HG03139 (cell line): ENCODE data around the gene ATP5F1D.
A peak's percentile ranks its signal among the peaks of the same experiment; 100 is the strongest.

ENCODE experiments used
- ATAC-seq: cut with Tn5 transposase; IDR thresholded peaks from one replicate; pipeline ENCODE4 v1.9.1; 2021; ENCODE audit not compliant: unreplicated experiment

Gene ATP5F1D

DNA sequence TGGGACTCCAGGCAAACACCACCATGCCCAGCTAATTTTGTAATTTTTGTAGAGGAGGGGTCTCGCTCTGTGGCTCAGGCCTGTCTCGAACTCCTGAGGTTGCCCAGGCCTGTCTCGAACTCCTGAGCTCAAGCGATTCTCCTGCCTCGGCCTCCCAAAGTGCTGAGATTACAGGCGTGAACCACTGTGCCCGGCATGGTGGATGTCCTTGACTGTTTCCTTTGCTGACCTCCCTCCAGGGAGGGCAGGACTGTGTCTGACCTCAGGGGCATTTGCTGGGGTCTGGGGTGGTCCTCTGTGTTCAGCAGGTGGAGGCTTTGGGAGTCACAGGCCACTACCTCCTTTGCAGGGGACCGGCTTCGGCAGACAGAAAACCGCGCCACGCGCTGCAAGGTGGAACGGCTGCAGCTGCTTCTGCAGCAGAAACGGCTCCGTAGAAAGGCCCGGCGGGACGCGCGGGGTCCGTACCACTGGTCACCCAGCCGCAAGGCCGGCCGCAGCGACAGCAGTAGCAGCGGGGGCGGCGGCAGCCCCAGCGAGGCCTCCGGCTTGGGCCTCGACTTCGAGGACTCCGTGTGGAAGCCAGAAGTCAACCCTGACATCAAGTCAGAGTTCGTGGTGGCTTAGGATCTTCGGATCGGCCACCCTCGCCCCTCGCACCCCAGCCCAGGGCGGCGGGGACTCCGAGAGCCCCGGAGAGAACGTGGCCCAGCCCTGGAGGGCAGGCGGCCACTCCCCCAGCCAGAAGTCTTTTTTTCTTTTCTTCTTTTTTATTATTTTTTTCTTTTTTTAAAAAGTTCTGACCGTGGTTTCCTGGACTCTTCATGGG is 15.3 kb downstream of the ATP5F1D start:
- no peak for ATAC-seq

DNA sequence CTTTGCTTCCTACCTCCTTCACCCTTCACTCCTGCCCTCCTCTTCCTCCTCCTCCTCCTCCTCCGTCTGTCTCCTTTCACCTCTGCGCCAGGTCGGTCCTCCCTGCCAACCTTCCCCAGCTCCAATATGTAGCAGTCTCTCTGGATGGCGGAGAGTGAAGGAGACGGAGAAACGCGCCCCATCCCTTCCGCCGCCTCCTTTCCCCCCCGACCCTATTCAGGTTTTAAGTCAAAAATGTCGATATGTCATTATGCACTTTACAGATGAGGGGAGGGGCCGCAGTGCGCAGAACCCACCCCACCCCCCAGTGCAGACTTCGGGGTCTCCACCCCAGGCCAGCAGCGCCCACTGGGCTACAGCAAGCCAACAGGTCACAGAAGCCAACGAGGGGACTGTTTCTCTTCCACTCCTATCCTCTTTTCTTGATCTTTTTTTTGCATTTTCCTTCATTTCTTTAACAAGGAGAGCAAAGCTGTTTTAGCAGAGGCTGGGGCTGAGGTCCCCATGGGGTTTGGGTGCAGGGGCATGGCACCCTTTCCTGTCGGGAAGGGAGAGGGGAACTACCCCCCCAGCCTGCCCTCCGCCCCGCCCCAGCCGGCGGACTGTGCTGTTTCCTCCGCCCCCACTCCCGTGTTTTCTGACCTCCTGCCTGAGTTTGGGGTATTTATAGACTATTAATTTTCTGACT is 16.1 kb downstream of the ATP5F1D start:
- ATAC-seq: no peak

DNA sequence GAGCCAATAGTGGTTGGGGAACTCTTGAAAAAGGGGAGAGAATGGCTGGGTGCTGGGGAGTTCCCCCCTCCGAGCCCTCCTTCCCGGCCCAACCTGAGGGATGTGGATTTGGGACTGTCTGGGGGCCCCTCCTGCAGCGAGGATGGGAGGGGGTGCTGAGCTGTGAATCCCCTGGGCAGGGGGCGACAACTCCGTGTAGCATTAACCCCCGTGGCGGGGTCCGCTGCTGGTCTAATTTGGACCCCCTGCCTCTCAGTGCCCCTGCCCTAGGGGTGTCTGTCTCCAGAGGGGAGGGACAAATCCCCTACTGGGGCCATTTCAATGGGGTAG is 16.6 kb downstream of the ATP5F1D start:
- no peak for ATAC-seq

DNA sequence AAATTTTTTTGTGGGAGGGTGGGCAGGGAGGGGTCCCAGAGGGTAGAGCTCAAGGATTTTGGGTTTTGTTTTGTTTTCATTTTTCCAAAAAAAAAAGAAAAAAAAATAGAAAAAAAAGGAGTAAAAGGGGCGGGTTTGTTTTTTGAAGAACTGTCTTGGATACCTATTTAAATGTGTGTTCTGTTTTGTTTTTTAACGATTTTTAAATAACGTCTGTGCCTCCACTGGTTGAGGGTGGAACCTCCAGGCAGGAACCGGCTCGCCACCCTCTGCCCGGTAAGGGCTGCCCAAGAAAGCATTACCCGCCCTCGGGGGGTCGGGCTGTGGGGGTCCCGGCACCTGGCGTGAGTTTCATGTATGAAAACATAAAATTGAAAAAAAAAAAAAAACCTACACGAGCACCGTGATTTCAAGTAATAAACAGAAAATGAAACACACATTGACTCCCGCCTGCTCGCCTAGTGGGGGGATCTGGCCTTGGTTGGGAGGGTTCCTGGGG is 17.2 kb downstream of the ATP5F1D start:
- ATAC-seq: no peak

DNA sequence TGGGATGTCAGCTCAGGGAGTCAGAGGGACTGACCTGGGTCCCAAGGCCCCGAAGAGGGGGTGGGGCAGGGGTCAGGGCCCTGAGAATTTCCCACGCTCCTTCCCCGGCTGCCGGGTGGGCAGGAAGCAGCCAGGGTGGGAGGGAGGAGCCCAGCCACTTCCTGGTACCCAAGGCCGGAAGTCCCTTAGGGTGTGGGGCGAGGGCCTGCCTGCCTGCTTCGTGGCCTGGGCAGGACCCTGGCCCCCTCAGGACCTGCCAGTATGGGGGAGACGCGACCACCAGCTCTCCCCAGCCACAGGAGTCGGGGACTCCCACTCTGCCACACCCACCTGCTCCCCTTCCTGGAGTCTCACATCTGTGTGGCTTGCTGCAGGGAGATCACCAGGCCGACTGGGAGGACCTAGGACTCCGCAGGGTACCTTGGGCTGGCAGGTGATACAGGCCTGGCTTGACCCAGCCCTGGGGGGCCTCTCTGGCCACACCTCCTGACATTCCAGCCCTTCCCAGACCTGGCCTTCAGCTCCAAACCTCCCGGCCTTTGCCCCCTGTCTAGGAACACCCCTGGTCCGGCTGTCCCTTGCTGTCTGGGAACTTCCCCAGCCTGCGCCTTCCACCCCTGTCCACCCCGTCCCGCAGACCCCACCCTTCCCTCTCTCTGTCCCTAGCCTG is 17.8 kb downstream of the ATP5F1D start:
- ATAC-seq: peak; percentile 34

DNA sequence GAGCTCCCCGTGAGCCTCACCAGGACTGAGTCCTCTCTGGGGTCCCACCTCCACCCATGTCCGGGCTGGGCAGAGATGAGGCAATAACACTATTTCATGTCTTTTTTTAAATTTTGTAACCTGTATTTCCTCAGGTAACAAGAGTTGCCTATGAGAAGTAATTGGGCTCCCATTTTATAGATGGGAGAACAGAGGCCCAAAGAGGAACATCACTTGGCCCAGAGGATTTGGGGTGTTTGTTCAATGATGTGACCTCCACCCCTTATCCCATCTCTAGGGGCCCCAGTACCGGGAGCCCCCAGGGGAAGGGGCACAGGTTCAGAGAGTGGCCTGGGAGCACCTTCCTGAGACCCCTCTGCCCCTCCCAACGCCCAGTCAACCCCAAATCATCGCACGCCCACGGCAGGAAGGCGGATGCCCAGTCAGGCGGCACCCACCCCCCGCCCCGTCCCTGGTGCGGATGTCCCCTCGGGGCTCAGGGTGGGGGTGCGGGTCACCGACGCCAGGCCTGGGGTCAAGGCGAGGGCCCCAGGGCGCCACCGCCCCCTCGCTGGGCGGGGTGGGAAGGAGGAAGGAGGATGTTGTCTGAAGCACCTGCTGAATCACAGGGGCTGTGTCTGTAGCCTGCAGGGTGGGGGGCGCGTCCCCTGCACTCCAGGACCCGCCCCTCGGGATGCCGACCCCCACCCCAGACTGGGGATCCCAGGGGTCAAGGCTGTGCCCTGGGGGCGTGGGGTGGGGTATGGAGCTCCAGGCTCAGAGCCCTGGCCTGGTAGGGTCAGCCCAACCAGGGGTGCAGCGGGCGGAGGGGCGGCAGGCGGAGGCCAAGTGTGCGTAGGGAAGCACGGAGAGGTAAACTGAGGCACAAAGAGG is 18.6 kb downstream of the ATP5F1D start:
- peak; percentile 0 for ATAC-seq

DNA sequence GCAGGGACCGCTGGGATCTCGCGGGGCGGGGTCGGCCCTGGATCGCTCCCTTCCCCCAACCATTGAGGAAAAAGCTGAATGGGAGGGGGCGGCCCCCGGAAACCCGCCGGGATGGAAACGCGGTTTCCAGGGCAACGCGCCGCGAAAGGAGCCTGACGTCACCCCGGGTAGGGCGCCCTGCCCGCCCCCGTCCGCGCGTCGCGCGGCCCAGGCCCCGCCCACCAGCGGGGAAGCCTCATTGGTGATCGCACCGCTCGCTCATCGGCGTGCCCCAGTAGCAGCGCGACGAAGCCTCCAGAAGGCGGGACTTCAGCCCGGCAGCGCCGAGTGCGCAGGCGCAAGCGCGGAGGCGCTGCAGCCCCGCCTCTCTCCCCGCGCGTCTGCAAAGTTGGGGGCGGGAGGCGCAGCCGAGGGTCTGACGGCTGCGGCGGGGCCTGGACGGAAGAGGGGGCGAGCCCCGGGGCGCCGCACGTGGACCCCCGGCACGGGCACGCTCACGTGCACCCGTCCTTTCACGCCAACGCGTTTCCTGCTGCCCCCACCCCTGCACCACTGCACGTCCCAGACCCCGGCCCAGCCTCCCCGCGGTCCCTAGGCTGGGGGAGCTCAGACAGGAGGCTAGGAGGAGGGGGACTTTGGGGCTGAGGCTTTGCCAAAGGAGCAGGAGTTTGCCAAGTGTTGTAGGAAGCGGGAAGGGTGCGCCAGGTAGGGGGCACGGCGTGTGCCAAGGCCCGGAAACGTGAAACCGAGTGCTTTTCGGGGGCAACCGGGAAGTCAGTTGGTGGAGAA is 19.4 kb downstream of the ATP5F1D start:
- ATAC-seq: peak; percentile 47

DNA sequence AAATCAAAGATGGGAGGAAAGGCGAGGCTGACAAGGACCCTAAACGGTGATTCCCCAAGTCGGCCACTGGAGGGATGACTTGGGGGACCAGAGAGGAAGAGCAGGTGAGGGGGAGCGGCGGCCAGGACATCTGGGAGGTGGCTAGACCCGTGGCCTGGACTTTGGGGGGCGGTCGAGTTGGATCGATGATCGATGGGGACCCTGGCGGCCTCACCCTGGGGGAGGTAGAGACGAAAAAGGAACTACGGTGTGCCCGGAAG is 19.9 kb downstream of the ATP5F1D start:
- ATAC-seq: no peak

DNA sequence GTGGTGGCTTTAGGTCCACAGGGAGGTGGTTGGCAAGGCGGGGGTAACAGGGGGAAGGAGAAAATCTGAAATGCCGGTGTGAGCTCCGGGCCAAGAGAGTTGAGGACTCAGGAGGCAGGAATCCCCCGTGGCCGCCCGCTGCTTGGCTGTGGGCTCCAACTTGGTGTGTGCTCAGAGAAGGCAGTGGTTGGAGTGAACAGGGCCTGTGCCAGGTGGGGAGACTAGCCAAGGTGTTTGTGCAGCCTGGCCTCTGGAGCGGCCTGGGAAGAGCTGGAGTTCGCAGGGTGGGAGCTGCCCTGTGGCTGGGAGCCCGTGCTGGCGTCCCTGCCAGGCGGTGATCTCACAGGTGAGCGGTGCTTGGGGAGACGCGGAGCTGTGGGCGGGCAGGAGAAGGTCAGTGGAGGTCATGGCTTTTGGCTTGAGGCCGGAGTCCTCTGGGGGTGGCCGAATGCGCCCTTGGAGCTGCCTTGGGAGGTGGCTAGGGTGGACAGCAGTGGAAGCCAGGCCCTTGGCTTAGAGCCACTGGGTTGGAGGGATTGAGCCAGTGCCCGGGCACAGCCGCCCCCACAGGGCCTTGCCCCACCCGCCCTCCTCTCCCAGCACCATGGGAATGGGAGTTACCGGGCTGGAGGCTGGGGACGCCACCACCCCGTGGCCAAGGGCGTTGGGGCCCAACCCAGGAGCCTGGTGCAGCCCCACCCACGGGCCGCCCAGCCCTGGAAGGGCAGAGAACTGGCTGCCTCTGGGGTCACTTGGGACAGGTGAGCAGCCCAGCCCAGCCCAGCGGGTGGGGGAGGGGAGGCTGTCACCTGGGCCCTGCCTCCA is 20.5 kb downstream of the ATP5F1D start:
- ATAC-seq: no peak

DNA sequence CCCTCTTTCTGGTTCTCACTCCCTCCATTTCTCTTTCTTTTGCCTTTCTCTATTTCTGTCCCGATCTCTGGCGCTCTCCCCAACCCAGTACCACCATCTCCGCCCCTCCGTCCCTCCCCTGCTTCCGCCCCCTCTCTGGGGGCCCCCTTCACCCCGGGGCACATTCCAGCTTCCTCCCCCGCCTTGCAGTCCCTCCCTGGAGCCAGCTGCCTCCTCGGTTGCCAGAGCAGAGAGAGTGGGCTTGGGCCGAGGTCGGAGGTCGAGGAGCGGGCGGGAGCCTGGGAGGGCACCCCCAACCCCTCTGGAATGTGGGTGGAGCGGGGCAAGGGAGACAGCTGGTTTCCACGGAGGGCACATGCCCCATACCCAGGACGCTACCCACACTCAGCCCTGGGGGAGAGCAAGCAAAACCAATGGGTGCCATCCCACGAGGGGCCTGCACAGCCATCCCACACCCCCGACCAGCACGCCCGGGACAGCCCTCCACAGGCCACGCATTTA is 21.1 kb downstream of the ATP5F1D start:
- ATAC-seq: no peak

DNA sequence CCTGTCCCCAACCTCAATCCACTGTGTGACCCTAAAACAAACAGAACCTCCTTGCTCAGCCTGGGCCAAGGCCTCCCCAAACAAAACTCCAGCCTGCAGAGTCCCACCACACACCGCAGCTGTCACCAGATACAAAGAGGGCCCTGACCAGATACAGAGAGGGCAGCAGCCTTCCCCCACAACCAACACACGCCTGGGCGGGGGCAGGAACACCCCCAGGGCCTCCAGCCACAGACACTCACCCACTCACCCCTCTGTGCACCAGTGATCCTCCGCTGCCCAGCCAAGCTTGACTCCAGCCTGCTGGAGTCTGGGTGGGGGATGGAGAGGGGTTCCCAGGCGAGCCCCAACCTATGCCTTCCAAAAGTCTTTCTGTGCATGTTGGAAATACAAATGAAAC is 21.6 kb downstream of the ATP5F1D start:
- ATAC-seq: no peak

DNA sequence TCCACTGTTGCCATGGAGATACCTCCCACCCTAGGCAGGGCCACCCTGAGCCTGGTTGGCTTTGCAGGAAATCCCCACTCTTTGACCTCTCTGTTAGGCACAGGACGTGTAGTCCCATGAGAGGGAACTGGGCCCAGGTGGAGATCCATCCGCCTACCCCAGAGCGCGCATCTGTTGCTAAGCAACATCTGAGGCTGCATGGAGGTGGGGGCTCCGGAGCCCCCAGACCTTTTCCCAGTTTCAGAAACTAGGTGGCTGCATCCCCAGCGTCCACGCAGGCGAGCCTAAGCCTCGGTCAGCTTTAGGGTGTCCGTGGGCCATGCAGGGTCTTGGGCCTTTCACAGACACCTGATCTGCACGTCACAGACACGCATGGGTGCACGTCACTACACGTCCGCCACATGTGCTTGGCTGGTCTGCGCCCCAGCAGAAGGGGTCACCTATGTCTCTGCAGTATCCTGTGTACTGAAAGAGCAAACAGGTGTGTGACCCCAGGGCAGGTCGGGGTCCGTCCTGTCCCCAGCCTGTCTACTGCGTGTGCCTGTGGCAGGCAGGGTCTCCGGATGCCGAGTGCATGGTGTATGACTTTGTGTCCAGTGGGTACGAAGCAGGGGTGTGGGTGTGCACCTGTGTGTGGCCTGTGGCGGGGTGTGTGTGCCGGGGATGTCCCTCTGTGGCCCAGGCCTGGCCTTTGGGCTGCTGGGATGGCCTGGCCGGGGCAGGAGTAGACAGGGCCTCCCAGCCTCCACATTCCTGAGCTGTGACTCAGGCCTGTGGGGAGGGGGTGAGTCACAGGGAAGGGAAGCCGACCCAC is 23.5 kb downstream of the ATP5F1D start:
- ATAC-seq: no peak

DNA sequence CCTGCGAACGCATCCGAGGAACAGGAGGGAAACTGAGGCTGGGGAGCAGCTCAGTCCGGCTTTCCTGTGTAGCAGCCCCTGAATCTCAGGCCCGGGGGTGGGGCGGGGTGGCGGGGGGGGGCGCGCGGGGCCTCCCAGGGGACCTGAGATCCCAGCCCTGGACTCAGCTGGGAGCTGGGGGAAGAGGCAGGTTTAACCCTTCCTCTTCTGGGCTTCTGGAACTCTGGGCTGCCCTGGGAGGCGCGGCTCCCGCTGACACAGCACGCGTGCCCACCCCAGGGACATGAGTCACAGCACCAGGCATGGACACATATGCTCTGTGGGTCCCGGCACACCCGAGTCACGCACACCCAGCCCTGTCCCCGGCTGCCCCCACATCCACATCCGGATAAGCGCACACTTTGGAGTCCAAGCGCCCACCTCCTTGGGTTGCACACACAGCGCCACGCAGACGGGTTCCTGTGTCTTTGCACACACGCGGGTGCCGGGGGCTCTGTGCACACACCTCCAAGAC is 24.1 kb downstream of the ATP5F1D start:
- ATAC-seq: no peak

DNA sequence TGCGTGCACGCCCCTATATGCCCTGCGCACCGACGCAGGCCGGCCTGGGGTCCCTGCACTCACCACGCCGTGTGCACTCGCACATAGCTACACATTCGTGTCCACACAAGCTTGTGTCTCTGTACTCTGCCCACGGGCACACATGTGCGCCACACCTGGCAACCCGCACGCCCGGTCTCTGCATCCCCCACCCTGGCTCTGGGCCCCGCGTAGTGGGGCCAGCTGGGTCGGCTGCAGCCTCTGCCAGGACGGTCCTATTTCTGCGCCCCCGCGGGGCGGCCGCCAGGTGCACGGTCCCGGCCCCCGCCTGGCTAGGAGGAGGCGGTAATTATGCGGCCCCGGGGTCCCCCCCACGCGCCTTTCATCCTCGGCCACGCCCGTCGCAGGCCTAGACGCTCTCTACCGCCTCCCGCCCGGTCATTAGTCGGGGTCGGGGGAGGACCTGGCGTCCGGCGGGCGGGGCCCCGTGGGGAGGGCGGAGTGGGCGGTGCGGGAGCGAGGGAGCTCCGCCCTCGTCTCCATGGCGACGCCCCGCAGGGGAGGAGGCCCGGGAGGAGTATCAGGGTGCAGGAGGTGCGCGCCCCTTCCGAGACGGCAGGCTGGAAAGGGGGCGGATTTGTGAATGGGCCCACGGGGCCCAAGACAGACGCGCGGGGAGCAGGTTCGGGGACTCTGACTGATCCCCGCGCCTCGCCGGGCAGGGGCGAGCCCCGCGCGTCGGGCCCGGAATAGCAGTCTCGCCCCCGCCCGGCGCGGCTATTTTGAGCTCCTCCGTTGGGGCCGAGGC is 24.8 kb downstream of the ATP5F1D start:
- peak; percentile 23 for ATAC-seq

DNA sequence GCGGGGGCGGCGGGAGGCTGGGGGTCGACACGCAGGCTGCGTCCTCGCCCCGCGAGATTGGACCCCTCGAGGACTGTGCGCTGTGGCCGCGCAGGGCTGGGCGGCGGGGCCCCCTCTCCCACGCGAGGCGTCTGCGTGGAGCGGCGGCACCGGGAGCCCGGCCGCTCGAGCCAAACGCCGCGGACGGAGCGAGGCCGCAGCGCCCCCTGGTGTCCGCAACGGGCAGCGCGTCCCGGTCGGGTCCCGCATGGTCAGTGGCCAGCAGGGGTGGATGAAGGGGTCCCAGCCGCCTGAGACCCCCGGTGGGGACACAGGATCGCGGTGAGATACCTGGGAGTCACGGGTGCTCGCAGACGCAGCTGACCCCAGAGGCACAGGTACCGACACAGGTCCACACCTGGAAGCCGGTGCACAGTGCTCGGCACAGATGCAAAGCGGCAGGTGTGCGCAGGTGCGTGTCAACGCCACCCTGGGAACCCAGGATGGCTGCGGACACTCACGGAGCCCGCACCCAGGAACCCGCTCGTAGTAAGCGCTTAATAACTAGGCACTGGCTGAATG is 25.4 kb downstream of the ATP5F1D start:
- ATAC-seq: no peak

DNA sequence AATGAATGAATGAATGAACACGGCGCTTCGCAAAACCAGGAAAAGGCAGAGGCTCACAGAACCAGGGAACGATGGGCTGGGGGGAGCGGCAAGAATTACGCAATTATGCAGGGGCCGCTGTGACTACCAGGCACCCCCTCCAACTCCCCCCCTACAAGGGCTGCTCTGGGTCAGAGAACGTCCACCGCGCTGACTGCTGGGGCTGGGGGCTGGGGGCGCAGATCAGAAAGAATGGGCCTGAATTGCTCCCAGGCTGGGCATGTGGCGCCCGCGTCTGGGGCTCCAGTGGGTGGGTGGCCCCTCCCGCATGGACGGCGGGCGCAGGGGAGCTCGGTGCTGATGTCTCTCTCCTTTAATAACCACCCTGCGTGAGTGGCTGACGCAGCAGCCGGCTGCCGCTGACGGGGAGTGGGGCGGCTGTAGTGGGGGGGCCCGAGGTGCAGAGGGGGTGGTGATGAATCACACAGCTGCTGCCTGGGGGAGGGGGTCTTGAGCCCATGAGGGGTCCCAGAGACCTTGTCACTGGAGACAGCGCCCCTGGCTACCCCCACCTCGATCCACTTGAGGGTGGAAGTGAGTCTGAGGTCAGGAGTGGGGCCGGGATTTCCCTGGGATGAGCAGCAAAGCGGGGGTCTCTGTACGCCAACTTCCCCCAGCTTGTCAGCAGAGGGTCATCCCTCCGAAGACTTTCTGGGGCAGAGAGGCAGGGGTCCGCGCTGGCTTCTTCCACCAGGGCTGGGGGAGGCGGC is 26.1 kb downstream of the ATP5F1D start:
- no peak for ATAC-seq
